HCT116 (cell line): ENCODE data around the gene MTURN. TPM values are rescaled to one million over a fixed set of nuclear protein-coding genes. Genes with fewer than 3 reads are reported as not detected.

Source experiments
- ATAC-seq: fragments of 200-7000 bp; cut with Tn5 transposase; 2 replicates; pipeline ENCODE4 v1.9.1; 2020; ENCODE audit warnings: mild to moderate bottlenecking, moderate library complexity
- BruUV-seq: library from RNA; stranded (reverse); fragments of 400-500 nt; replicated peaks from 2 replicates; lab custom pipeline; 2021; lab: Mats Ljungman, UMichigan
- CTCF ChIA-PET: fragments of 300-600 bp; sonication (Branson Sonifier 250); formaldehyde crosslinking; loops from one replicate; lab custom pipeline; 2021; ENCODE audit warnings: antibody characterized with exemption; lab: Charles Lee
- POLR2A ChIA-PET: fragments of 300-600, 350-600 bp; sonication (Branson Sonifier 250); formaldehyde crosslinking; loops from one replicate; lab custom pipeline; 2021; ENCODE audit warnings: antibody characterized with exemption; lab: Charles Lee
- RAD21 ChIA-PET, 2 experiments: fragments of 300-600 bp; sonication (Branson Sonifier 250); formaldehyde crosslinking; loops; one replicate each; lab custom pipeline; 2023; ENCODE audit warnings: low total read pairs in 2 of 2; ENCODE audit not compliant: uncharacterized antibody in 2 of 2, unreplicated experiment in 2 of 2, low non-redundant PET in 1 of 2; lab: Charles Lee
- DNase-seq: peaks from one replicate; pipeline ENCODE4 v3.0.0-alpha.2; 2010; ENCODE audit warnings: low read depth, low spot score
- H2AFZ ChIP-seq: fragments of 200-600 bp; shearing (Covaris generic), sonication (generic); 2 replicates; pipeline ENCODE4 v1.6.1; 2017; ENCODE audit warnings: low read depth, mixed run types, mixed read lengths, antibody characterized with exemption, low read length; ENCODE audit not compliant: poor library complexity, severe bottlenecking
- H3K27ac ChIP-seq: 2 replicates; pipeline ENCODE4 v1.5.1; 2012; ENCODE audit warnings: low read depth, low read length
- H3K27me3 ChIP-seq: fragments of 200-600 bp; sonication (generic); 2 replicates; pipeline ENCODE4 v1.6.1; 2016; ENCODE audit warnings: mixed run types, low read length, mixed read lengths; ENCODE audit not compliant: insufficient read depth
- H3K36me3 ChIP-seq, 2 experiments: fragments of 200-500 bp in 1 of 2; fragments of 200-600 bp in 1 of 2; sonication (Bioruptor generic) in 1 of 2; sonication (generic) in 1 of 2; 2 replicates each; pipeline versions ENCODE4 v1.5.1 to v1.6.1; 2014 to 2016; ENCODE audit warnings: low read length in 2 of 2, inconsistent platforms in 1 of 2, mixed read lengths in 1 of 2, mixed run types in 1 of 2; ENCODE audit not compliant: insufficient read depth in 2 of 2, control insufficient read depth in 1 of 2
- H3K4me1 ChIP-seq, 2 experiments: fragments of 200-600 bp in 1 of 2; sonication (generic) in 1 of 2; 2 replicates each; pipeline versions ENCODE4 v1.5.1 to v1.6.1; 2012 to 2017; ENCODE audit warnings: low read length in 2 of 2, inconsistent platforms in 1 of 2, mild to moderate bottlenecking in 1 of 2, mixed read lengths in 1 of 2, mixed run types in 1 of 2, moderate library complexity in 1 of 2; ENCODE audit not compliant: insufficient read depth in 2 of 2, control insufficient read depth in 1 of 2
- H3K4me2 ChIP-seq: fragments of 200-600 bp; sonication (generic); 2 replicates; pipeline ENCODE4 v1.6.1; 2017; ENCODE audit warnings: mixed run types, low read length, mixed read lengths
- H3K4me3 ChIP-seq, 2 experiments: fragments of 200-600 bp in 1 of 2; sonication (generic) in 1 of 2; replicated peaks in 1 of 2; 2 replicates each; pipeline ENCODE4 v1.5.1; 2011 to 2016; ENCODE audit warnings: low read length in 2 of 2, control low read depth in 1 of 2, low read depth in 1 of 2, mild to moderate bottlenecking in 1 of 2, mixed read lengths in 1 of 2, mixed run types in 1 of 2
- H3K79me2 ChIP-seq: fragments of 200-600 bp; sonication (generic); 2 replicates; pipeline ENCODE4 v1.6.1; 2017; ENCODE audit warnings: mild to moderate bottlenecking, mixed run types, low read length, moderate library complexity, mixed read lengths; ENCODE audit not compliant: insufficient read depth
- H3K9ac ChIP-seq: fragments of 200-600 bp; sonication (generic); 2 replicates; pipeline ENCODE4 v1.6.1; 2016; ENCODE audit warnings: low read length, mixed read lengths
- H3K9me2 ChIP-seq: fragments of 200-600 bp; sonication (generic), shearing (Covaris generic); 2 replicates; pipeline ENCODE4 v1.6.1; 2017; ENCODE audit warnings: mixed run types, mild to moderate bottlenecking, moderate library complexity; ENCODE audit not compliant: insufficient read depth
- H3K9me3 ChIP-seq, 2 experiments: fragments of 200-500 bp in 1 of 2; fragments of 200-600 bp in 1 of 2; sonication (Bioruptor generic) in 1 of 2; sonication (generic) in 1 of 2; 2 replicates each; pipeline ENCODE4 v1.6.1; 2014 to 2017; ENCODE audit warnings: low read length in 2 of 2, mixed read lengths in 2 of 2, inconsistent platforms in 1 of 2, low read depth in 1 of 2, mild to moderate bottlenecking in 1 of 2, mixed run types in 1 of 2, moderate library complexity in 1 of 2; ENCODE audit not compliant: control insufficient read depth in 1 of 2, insufficient read depth in 1 of 2
- H4K20me1 ChIP-seq: fragments of 200-600 bp; sonication (generic), shearing (Covaris generic); 2 replicates; pipeline ENCODE4 v1.6.1; 2017; ENCODE audit warnings: mixed run types, mild to moderate bottlenecking, moderate library complexity; ENCODE audit not compliant: insufficient read depth
- ATF3 ChIP-seq: IDR thresholded peaks from 2 replicates; pipeline ENCODE4 v1.6.1; 2012
- CBX3 ChIP-seq: IDR thresholded peaks from 2 replicates; pipeline ENCODE4 v1.6.1; 2012; ENCODE audit warnings: low read depth
- EGR1 ChIP-seq: IDR thresholded peaks from 2 replicates; pipeline ENCODE4 v1.6.1; 2012; ENCODE audit warnings: low read depth
- ELF1 ChIP-seq: IDR thresholded peaks from 2 replicates; pipeline ENCODE4 v1.6.1; 2012; ENCODE audit warnings: low read depth, borderline replicate concordance
- EZH2 ChIP-seq: fragments of 200-600 bp; sonication (generic); IDR thresholded peaks from 2 replicates; pipeline ENCODE4 v1.6.1; 2017; ENCODE audit warnings: antibody characterized with exemption, mixed run types
- MAX ChIP-seq: IDR thresholded peaks from 2 replicates; pipeline ENCODE4 v1.6.1; 2012
- POLR2A ChIP-seq: IDR thresholded peaks from 2 replicates; pipeline ENCODE4 v1.7.0; 2011; ENCODE audit warnings: borderline replicate concordance; ENCODE audit not compliant: insufficient read depth, insufficient read length; ENCODE audit errors: extremely low read depth
- POLR2AphosphoS5 ChIP-seq: IDR thresholded peaks from 2 replicates; pipeline ENCODE4 v1.6.1; 2011; ENCODE audit warnings: mild to moderate bottlenecking, low read depth, low read length, moderate library complexity
- RAD21 ChIP-seq: IDR thresholded peaks from 2 replicates; pipeline ENCODE4 v1.6.1; 2012; ENCODE audit warnings: low read depth, mild to moderate bottlenecking
- REST ChIP-seq: IDR thresholded peaks from 2 replicates; pipeline ENCODE4 v1.6.1; 2012; ENCODE audit warnings: low read depth
- SIN3A ChIP-seq: IDR thresholded peaks from 2 replicates; pipeline ENCODE4 v1.6.1; 2012; ENCODE audit warnings: low read depth
- SP1 ChIP-seq: IDR thresholded peaks from 2 replicates; pipeline ENCODE4 v1.6.1; 2012; ENCODE audit warnings: low read depth
- YY1 ChIP-seq: IDR thresholded peaks from 2 replicates; pipeline ENCODE4 v1.6.1; 2011; ENCODE audit warnings: low read length, low read depth, moderate library complexity, mild to moderate bottlenecking; ENCODE audit not compliant: insufficient replicate concordance; ENCODE audit errors: extremely low read depth
- ZBTB33 ChIP-seq: IDR thresholded peaks from 2 replicates; pipeline ENCODE4 v1.6.1; 2011; ENCODE audit warnings: mild to moderate bottlenecking, low read length, moderate library complexity; ENCODE audit not compliant: insufficient replicate concordance; ENCODE audit errors: extremely low read depth
- ZFX ChIP-seq: fragments of 450-650 bp; IDR thresholded peaks from 2 replicates; pipeline ENCODE4 v1.6.1; 2017
- ZNF274 ChIP-seq: fragments of 200-500 bp; sonication (Bioruptor generic); IDR thresholded peaks from 2 replicates; pipeline ENCODE4 v1.6.1; 2014; ENCODE audit warnings: mild to moderate bottlenecking, low read depth, low read length, inconsistent platforms
- intact Hi-C: fragments of 100-400 bp; cut with micrococcal nuclease; formaldehyde crosslinking; loops from 2 replicates; pipeline ENCODE4 v1.10.0; 2022
- total RNA-seq: library from RNA; stranded (reverse); gene quantifications from one replicate; pipeline ENCODE4 v1.2.1, GENCODE V29; 2021; ENCODE audit not compliant: unreplicated experiment

Gene MTURN
- total RNA-seq, 1 experiment from 2014 or later = 7.5 TPM

GRCh38 chr7:30201921-30202320, 67.1 kb downstream of the MTURN start (continued):
- TF ChIP-seq ZBTB33 (no peak), RAD21 (no peak), ZFX (no peak), SP1 (no peak), EZH2 (no peak), EGR1 (no peak), CBX3 (no peak)

- H3K79me2 ChIP-seq = no peaks in the 10 kb centered on the region
- DNase-seq (no peak), ATAC-seq (no peak)
- no peaks in the 10 kb centered on the region for H4K20me1 ChIP-seq
- intact Hi-C loops = no loop called here
- no peaks in the 10 kb centered on the region for H3K27me3 ChIP-seq
- no peaks in the 10 kb centered on the region for H3K9me2 ChIP-seq
- peaks cover 0 to 2% of the 10 kb centered on the region in 2 experiments; a peak in 1 of 4 replicates for H3K9me3 ChIP-seq
- ChIA-PET CTCF (no interaction called here), RAD21 (no interaction called here), POLR2A (no interaction called here)
- no peak overlapping the region for H3K4me2 ChIP-seq
- H3K27ac ChIP-seq = no peak overlapping the region
- H3K4me1 ChIP-seq = peaks cover 13 to 17% of the 10 kb centered on the region in 2 experiments
- H2AFZ ChIP-seq = no peak overlapping the region
- no peaks in the 10 kb centered on the region for H3K36me3 ChIP-seq
- BruUV-seq = no TSS peak
- no peak overlapping the region for H3K4me3 ChIP-seq
- no peak overlapping the region for H3K9ac ChIP-seq
- TF ChIP-seq ZBTB33 (no peak), SIN3A (no peak), MAX (no peak), ZNF274 (no peak), EGR1 (no peak), YY1 (no peak), ELF1 (no peak), SP1 (no peak), REST (no peak), POLR2AphosphoS5 (no peak), ATF3 (no peak), CBX3 (no peak), POLR2A (no peak), EZH2 (no peak), RAD21 (no peak), ZFX (no peak)
These were observed 67.9 kb downstream of the MTURN start for GRCh38 chr7:30202671-30203070.
